Thyroid gland (tissue), 4 donors: ENCODE measurements around the gene FTCD. TPM values are rescaled to one million over a fixed set of nuclear protein-coding genes. Genes with fewer than 3 reads are reported as not detected.

Experiments
- DNase-seq, 2 donors: peaks; one replicate each; pipeline ENCODE4 v3.0.0-alpha.2; 2019
- H3K27ac ChIP-seq, 3 donors: fragments of 200-600 bp; sonication (generic); 1 replicate in 2 of 3; 2 replicates in 1 of 3; pipeline ENCODE4 v1.5.1; 2016 to 2019; ENCODE audit warnings: mild to moderate bottlenecking in 1 of 3, moderate library complexity in 1 of 3
- H3K27me3 ChIP-seq: fragments of 200-600 bp; sonication (generic); one replicate; pipeline ENCODE4 v1.5.1; 2019
- H3K36me3 ChIP-seq, 2 donors: fragments of 200-600 bp; sonication (generic); one replicate each; pipeline ENCODE4 v1.5.1; 2016 to 2019
- H3K4me1 ChIP-seq, 2 donors: fragments of 200-600 bp; sonication (generic); one replicate each; pipeline ENCODE4 v1.5.1; 2017 to 2019
- H3K4me3 ChIP-seq, 3 donors: fragments of 200-600 bp; sonication (generic); replicated peaks in 1 of 3; 1 replicate in 2 of 3; 2 replicates in 1 of 3; pipeline ENCODE4 v1.5.1; 2016; ENCODE audit warnings: mild to moderate bottlenecking in 1 of 3
- H3K9me3 ChIP-seq: fragments of 200-600 bp; sonication (generic); one replicate; pipeline ENCODE4 v1.5.1; 2017
- CTCF ChIP-seq, 6 experiments: fragments of 200-600 bp in 3 of 6; fragments of 450-650 bp in 3 of 6; sonication (generic) in 3 of 6; IDR thresholded peaks; one replicate each; pipeline ENCODE4 v1.5.1; 2016 to 2019; ENCODE audit warnings: antibody characterized with exemption in 6 of 6, mild to moderate bottlenecking in 2 of 6, inconsistent platforms in 1 of 6, moderate library complexity in 1 of 6
- POLR2A ChIP-seq, 2 donors: fragments of 450-650 bp; IDR thresholded peaks; one replicate each; pipeline ENCODE4 v1.6.1; 2017; ENCODE audit warnings: antibody characterized with exemption in 2 of 2, mild to moderate bottlenecking in 2 of 2, moderate library complexity in 1 of 2
- WGBS, 2 donors: methylation state at CpG; one replicate each; pipeline ENCODE4 v1.1.5; 2017; 5-methylcytosine and 5-hydroxymethylcytosine counted together
- intact Hi-C: fragments of 100-400 bp; cut with DNase I; formaldehyde crosslinking; loops from one replicate; pipeline ENCODE4 v1.15.1; 2023
- total RNA-seq, 4 donors: library from RNA; depleted of rRNA; stranded (reverse); fragments of >200 nt; gene quantifications; one replicate each; pipeline ENCODE4 v1.2.3, GENCODE V29; 2016

FTCD gene
- total RNA-seq, 4 donors from 2014 or later: 0.78 to 1.2 (median 0.94) TPM; not detected in 1

GRCh38 chr21:46124083-46124925, 31.1 kb downstream of the FTCD start:
- 94 to 95% methylated on average over 5 to 11 of the region's 16 CpGs for WGBS, 2 donors

GRCh38 chr21:46122758-46123683, 32.4 kb downstream of the FTCD start:
- H3K27me3 ChIP-seq: no peaks in the 10 kb centered on the region
- intact Hi-C loops: no loop called here
- peaks cover 3 to 18% of the 10 kb centered on the region in 2 donors for H3K36me3 ChIP-seq
- no peaks in the 10 kb centered on the region for H3K4me1 ChIP-seq
- no peak for DNase-seq
- no peak for TF ChIP-seq POLR2A (IDR thresholded peaks at IDR 0.05)
- TF ChIP-seq CTCF (IDR thresholded peaks at IDR 0.05): no peak
- WGBS, 2 donors: 90 to 93% methylated on average over 11 of the region's 12 CpGs
- H3K4me3 ChIP-seq: no peak overlapping the region
- no peak overlapping the region for H3K27ac ChIP-seq
- H3K9me3 ChIP-seq: no peaks in the 10 kb centered on the region

More at GRCh38 chr21:46124083-46124925, 31.1 kb downstream of the FTCD start:
- intact Hi-C loops: no loop called here
- Histone ChIP-seq H3K27ac (no peak overlapping the region), H3K36me3 (peaks cover 3 to 18% of the 10 kb centered on the region in 2 donors), H3K27me3 (no peaks in the 10 kb centered on the region), H3K4me1 (no peaks in the 10 kb centered on the region), H3K9me3 (no peaks in the 10 kb centered on the region), H3K4me3 (no peak overlapping the region)
- TF ChIP-seq POLR2A (IDR thresholded peaks at IDR 0.05): no peak
- TF ChIP-seq CTCF (IDR thresholded peaks at IDR 0.05): no peak
- peak in 1 of 2 donors; percentile 1 for DNase-seq

- TF ChIP-seq POLR2A (IDR thresholded peaks at IDR 0.05) (no peak), CTCF (IDR thresholded peaks at IDR 0.05) (no peak)
- Histone ChIP-seq H3K4me3 (no peak overlapping the region), H3K4me1 (no peaks in the 10 kb centered on the region), H3K9me3 (no peaks in the 10 kb centered on the region), H3K27me3 (no peaks in the 10 kb centered on the region), H3K27ac (no peak overlapping the region), H3K36me3 (peaks cover 3 to 18% of the 10 kb centered on the region in 2 donors)
- WGBS, 2 donors: 90 to 95% methylated on average over 10 to 12 of the region's 12 CpGs
- no peak for DNase-seq
- intact Hi-C loops: no loop called here
These were observed 33.1 kb downstream of the FTCD start for GRCh38 chr21:46122237-46122671.

- H3K27ac ChIP-seq: no peak overlapping the region
- H3K4me3 ChIP-seq: no peak overlapping the region
- intact Hi-C loops: no loop called here
- H3K36me3 ChIP-seq: peaks cover 3 to 18% of the 10 kb centered on the region in 2 donors
- TF ChIP-seq CTCF (IDR thresholded peaks at IDR 0.05): no peak
- no peak for TF ChIP-seq POLR2A (IDR thresholded peaks at IDR 0.05)
- H3K9me3 ChIP-seq: no peaks in the 10 kb centered on the region
- DNase-seq: peak; percentile 0 to 1
- H3K4me1 ChIP-seq: no peaks in the 10 kb centered on the region
- H3K27me3 ChIP-seq: no peaks in the 10 kb centered on the region
- 95% methylated on average over 14 to 17 of the region's 29 CpGs for WGBS, 2 donors
These were observed 33.8 kb downstream of the FTCD start for GRCh38 chr21:46121286-46122221.
